ENCODE measurements around the gene DCTD.

Gene DCTD

GRCh38 chr4:182869697-182870096, 47.5 kb downstream of the DCTD start:
- TF ChIP-seq EZH2phosphoT487 (IDR thresholded peaks at IDR 0.05; ENCODE audit: borderline replicate concordance) (no peak), CTCF (conservative IDR thresholded peaks at IDR 0.05; ENCODE audit: low read length) (no peak)
- Histone ChIP-seq H3K9me3 (ENCODE audit: insufficient read depth, low read depth, low read length) (no peaks in the 10 kb centered on the region), H2AFZ (ENCODE audit: low read length) (no peak overlapping the region), H3K79me2 (ENCODE audit: insufficient read depth, low read length) (no peaks in the 10 kb centered on the region), H3K4me1 (ENCODE audit: insufficient read depth, low read length, poor library complexity, severe bottlenecking) (no peaks in the 10 kb centered on the region), H3F3A (ENCODE audit: low read depth) (no peaks in the 10 kb centered on the region), H4K20me1 (ENCODE audit: insufficient read depth, low read length, poor library complexity, severe bottlenecking) (no peaks in the 10 kb centered on the region), H3K27me3 (ENCODE audit: insufficient read depth, low read length, poor library complexity, severe bottlenecking) (no peaks in the 10 kb centered on the region), H3K4me2 (ENCODE audit: low read depth, low read length, poor library complexity, severe bottlenecking) (no peak overlapping the region), H3K9me2 (replicated peaks; ENCODE audit: low read depth, low read length) (no peaks in the 10 kb centered on the region), H3K4me3 (ENCODE audit: low read length, poor library complexity, severe bottlenecking) (no peak overlapping the region), H3K9ac (ENCODE audit: low read depth, low read length, poor library complexity, severe bottlenecking) (no peak overlapping the region), H3K36me3 (ENCODE audit: insufficient read depth, low read length) (no peaks in the 10 kb centered on the region)

- Histone ChIP-seq H3K36me3 (ENCODE audit: insufficient read depth, low read length) (no peaks in the 10 kb centered on the region), H3K79me2 (ENCODE audit: insufficient read depth, low read length) (no peaks in the 10 kb centered on the region), H3K4me2 (ENCODE audit: low read depth, low read length, poor library complexity, severe bottlenecking) (no peak overlapping the region), H3K9ac (ENCODE audit: low read depth, low read length, poor library complexity, severe bottlenecking) (no peak overlapping the region), H3K9me2 (replicated peaks; ENCODE audit: low read depth, low read length) (no peaks in the 10 kb centered on the region), H3K4me1 (ENCODE audit: insufficient read depth, low read length, poor library complexity, severe bottlenecking) (no peaks in the 10 kb centered on the region), H2AFZ (ENCODE audit: low read length) (no peak overlapping the region), H3K9me3 (ENCODE audit: insufficient read depth, low read depth, low read length) (no peaks in the 10 kb centered on the region), H3F3A (ENCODE audit: low read depth) (no peaks in the 10 kb centered on the region), H4K20me1 (ENCODE audit: insufficient read depth, low read length, poor library complexity, severe bottlenecking) (no peaks in the 10 kb centered on the region), H3K27me3 (ENCODE audit: insufficient read depth, low read length, poor library complexity, severe bottlenecking) (no peaks in the 10 kb centered on the region), H3K4me3 (ENCODE audit: low read length, poor library complexity, severe bottlenecking) (no peak overlapping the region)
- TF ChIP-seq EZH2phosphoT487 (IDR thresholded peaks at IDR 0.05; ENCODE audit: borderline replicate concordance) (no peak), CTCF (conservative IDR thresholded peaks at IDR 0.05; ENCODE audit: low read length) (no peak)
These were observed 50.4 kb downstream of the DCTD start for GRCh38 chr4:182866746-182867145.

GRCh38 chr4:182863501-182863900, 53.7 kb downstream of the DCTD start:
- H3F3A ChIP-seq (ENCODE audit: low read depth) = no peaks in the 10 kb centered on the region
- H3K9ac ChIP-seq (ENCODE audit: low read depth, low read length, poor library complexity, severe bottlenecking) = no peak overlapping the region
- H3K9me3 ChIP-seq (ENCODE audit: insufficient read depth, low read depth, low read length) = no peaks in the 10 kb centered on the region
- H3K27me3 ChIP-seq (ENCODE audit: insufficient read depth, low read length, poor library complexity, severe bottlenecking) = no peaks in the 10 kb centered on the region
- no peak overlapping the region for H3K4me3 ChIP-seq (ENCODE audit: low read length, poor library complexity, severe bottlenecking)
- H3K9me2 ChIP-seq (replicated peaks; ENCODE audit: low read depth, low read length) = no peaks in the 10 kb centered on the region
- H3K36me3 ChIP-seq (ENCODE audit: insufficient read depth, low read length) = no peaks in the 10 kb centered on the region
- no peak overlapping the region for H3K4me2 ChIP-seq (ENCODE audit: low read depth, low read length, poor library complexity, severe bottlenecking)
- H4K20me1 ChIP-seq (ENCODE audit: insufficient read depth, low read length, poor library complexity, severe bottlenecking) = no peaks in the 10 kb centered on the region
- TF ChIP-seq EZH2phosphoT487 (IDR thresholded peaks at IDR 0.05; ENCODE audit: borderline replicate concordance) (no peak), CTCF (conservative IDR thresholded peaks at IDR 0.05; ENCODE audit: low read length) (no peak)
- no peak overlapping the region for H2AFZ ChIP-seq (ENCODE audit: low read length)
- H3K4me1 ChIP-seq (ENCODE audit: insufficient read depth, low read length, poor library complexity, severe bottlenecking) = no peaks in the 10 kb centered on the region
- no peaks in the 10 kb centered on the region for H3K79me2 ChIP-seq (ENCODE audit: insufficient read depth, low read length)

All from Loucy (cell line).